Measurements from ENCODE around the gene UBASH3A.
"Not testable (repeated sequence)": the region's sequence is repeated elsewhere in the genome, so short reads cannot be mapped to it uniquely, and the experiment has no call there.

Gene UBASH3A

DNA sequence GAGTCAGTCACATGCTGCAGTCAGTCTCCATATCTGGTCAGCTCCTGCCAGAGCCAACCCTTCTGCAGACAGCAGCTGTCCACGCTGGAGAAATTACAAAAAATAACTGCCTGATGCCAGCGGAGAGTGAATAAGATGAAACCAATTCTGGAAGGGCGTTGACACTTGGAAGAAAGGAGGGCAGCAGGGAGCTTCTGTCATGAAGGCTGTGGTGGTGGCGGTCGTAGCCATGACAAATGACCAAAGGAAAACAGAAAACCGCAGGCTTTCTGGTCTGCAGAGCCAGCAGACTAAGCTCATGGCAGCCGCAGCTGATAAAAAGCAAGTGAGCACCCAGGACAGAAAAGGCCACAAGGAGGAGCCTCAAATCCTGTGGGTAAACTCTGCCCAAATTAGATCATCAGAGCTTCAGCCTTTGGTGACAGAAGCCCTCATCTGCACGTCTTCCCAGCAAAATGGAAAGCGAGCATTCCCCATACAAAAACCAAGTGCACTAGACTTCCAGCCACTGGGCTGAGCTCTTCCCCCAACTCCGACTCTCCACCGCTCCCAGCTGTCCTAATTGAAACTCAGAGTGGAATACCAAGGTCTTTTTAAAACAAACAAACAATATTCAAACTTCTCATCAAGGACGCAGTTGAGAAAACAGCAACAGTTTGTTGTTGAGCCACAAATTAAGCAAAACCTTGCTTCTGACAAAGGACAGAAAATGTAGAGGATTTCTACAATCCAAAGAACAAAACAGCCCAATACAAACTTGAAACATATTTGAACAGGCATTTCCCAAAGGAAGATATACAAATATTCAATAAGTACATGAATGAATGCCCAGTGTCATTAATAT lies 63.7 kb downstream of the UBASH3A start:
- no peak for DNase-seq (ENCODE audit: low read depth in 2 of 2)

DNA sequence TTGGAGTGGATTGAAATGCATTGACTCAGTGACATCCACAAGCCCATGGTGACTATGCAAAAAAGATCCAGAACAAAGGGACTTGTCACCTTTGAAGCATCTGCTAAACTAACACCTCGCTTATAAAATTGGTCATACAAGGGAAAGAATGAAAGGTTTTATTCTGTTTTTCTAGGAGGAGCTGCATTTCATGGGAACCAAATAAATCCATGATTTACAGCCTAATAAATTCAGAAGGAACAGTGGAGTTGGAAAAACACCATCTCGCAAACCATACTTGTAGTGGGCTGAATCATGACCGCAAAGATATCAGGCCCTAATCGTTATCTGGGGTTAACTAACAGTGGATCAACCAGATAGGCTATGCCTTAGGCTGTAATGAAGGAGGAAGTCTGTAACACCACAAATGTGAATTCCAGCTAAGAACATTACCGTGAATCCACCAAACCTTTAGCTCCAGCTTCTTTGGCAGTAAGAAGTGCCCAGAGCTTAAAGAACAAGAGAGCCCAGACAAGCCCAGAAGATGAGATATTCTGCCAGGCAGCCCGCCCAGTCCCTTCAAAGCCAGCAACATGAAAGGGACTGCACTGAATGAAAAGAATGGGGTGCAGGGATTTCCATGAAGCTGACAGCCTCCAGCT lies 64.9 kb downstream of the UBASH3A start:
- no peak for DNase-seq (ENCODE audit: low read depth in 2 of 2)

- no peak for DNase-seq (ENCODE audit: low read depth in 2 of 2)
These were observed 65.6 kb downstream of the UBASH3A start for GRCh38 chr21:42469272-42469671.

- DNase-seq (ENCODE audit: low read depth in 2 of 2) = not testable (repeated sequence)
These were observed 66.0 kb downstream of the UBASH3A start for GRCh38 chr21:42469726-42470125.

- no peak for DNase-seq (ENCODE audit: low read depth in 2 of 2)
These were observed 67.5 kb downstream of the UBASH3A start for GRCh38 chr21:42471206-42471605.

DNA sequence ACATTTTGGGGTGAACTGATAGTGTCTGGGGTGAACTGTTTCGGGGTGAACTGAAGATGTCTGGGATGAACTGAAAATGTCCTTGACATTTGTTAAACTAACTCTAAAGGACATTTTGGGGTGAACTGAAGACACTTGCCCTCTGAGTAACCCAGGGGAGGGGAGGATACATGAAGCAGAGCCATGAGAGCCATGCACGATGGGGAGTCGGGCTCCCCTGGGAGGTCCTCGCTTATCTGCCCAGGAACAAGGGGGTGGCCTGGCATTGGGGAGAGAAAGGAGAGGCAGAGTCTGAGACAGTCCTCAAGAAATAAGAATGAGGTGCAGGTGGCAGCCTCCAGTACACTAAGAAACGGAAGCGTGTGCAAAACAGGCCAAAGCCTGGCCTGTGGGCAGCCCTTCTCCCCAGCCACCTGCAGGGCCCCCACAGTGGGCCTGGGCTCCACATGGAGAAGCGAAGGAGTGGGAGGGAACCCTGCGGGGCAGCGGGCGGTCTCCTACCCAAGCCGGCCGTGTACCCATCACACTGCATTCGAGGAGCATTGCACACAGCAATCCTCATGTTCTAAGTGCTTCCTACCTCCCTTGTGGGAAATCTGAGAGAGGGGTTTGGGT lies 68.1 kb downstream of the UBASH3A start:
- DNase-seq (ENCODE audit: low read depth in 2 of 2) = no peak

GRCh38 chr21:42472521-42472920 lies 68.8 kb downstream of the UBASH3A start:
- DNase-seq (ENCODE audit: low read depth in 2 of 2) = no peak

- no peak for DNase-seq (ENCODE audit: low read depth in 2 of 2)
These were observed 69.9 kb downstream of the UBASH3A start for GRCh38 chr21:42473498-42474042.

GRCh38 chr21:42474043-42474831 lies 70.5 kb downstream of the UBASH3A start:
- DNase-seq (ENCODE audit: low read depth in 2 of 2) = no peak

GRCh38 chr21:42475036-42475435 lies 71.3 kb downstream of the UBASH3A start:
- no peak for DNase-seq (ENCODE audit: low read depth in 2 of 2)

DNA sequence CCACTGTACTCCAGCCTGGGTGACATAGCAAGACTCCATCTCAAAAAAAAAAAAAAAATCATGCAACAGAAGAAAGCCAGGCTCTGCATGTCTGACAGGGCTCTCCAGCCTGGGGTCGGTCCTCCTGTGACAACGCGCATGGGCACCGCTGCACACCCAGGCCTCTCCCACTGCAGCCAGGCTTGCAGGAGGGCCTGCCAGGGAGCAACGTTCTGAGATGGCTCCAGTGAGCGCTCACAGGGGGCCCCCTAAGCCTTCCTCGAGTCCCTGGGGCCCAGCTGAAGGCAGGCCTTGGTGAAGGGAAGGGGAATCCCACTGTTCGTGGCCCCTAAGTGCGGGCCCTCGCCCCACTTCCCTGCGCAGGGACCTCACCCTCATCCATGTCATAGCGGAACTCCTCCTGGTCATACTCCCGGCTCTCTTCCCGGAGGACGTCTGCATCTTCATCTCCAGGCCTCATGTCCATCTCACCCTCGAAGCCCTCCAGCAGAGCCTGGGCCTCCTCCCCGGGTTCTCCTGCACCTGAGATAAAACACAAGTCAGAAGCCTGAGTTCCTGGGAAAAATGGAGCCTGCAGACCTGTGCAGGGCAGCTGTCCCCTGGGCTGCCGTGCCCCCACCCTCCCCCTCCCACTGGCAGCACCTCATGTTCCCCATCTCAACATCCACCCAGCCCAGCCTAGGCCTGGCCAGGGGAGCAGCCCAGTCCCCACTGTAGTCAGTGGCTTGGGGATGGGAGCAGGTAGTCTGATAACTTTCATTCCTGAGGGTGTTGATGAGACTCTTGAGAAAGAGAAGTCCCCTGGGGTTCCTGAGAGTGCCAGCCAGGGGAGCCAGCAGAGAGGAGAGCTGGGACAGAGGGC lies 72.1 kb downstream of the UBASH3A start:
- no peak for DNase-seq (ENCODE audit: low read depth in 2 of 2)

DNA sequence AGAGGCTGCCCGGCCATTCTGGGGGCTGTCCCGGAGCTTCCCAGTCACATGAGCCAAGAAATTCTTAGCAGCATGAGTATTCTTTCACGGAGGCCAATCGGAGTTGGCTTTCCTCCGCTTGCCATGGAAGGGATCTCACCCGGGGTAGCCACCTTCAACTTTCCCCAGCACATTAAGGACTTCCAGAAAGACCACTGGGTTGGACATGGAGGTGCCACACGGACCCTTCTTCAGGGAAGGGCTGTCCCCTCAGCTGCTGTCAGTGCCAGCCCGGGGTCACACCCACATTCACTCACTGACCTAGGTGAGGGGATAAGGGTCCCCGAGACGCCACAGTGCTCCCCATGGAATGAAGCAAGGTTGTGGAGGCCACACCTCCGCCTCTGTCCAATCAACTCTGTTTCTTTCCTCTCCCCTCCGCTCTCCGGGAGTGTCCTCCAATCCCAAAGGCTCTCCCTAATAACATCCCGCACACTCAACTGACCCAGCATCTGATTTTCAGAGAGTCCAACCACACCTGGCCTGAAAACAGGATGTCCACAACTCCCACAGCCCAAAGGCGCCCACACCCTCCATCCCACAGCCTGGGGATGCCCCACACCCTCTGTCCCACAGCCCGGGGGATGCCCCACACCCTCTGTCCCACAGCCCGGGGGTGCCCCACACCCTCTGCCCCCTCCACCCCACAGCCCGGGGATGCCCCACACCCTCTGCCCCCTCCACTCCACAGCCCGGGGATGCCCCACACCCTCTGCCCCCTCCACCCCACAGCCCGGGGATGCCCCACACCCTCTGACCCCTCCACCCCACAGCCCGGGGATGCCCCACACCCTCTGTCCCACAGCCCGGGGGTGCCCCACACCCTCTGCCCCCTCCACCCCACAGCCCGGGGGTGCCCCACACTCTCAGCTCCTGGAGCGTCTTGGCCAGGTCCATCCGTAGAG lies 73.0 kb downstream of the UBASH3A start:
- DNase-seq (ENCODE audit: low read depth in 2 of 2) = no peak

GRCh38 chr21:42478504-42478903 lies 74.8 kb downstream of the UBASH3A start:
- no peak for DNase-seq (ENCODE audit: low read depth in 2 of 2)

GRCh38 chr21:42479582-42479981 lies 75.9 kb downstream of the UBASH3A start:
- no peak for DNase-seq (ENCODE audit: low read depth in 2 of 2)

- DNase-seq (ENCODE audit: low read depth in 2 of 2) = no peak
These were observed 77.0 kb downstream of the UBASH3A start for GRCh38 chr21:42480736-42481135.

DNA sequence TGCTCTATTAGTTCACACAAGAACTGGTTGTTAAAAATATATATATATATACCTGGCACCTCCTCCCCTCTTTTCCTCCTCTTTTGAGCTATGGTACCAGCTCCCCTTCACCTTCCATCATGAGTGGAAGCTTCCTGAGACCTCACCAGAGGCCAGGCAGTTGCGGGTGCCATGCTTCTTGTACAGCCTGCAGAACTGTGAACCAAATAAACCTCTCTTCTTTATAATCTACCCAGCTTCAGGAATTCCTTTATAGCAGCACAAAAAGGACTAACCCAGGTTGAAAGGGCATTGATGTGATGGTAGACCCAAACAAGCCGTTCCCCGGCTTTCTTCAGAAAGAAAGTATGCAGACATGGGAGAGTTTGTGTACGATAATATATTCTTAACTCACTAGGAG lies 77.5 kb downstream of the UBASH3A start:
- DNase-seq (ENCODE audit: low read depth in 2 of 2) = no peak

DNA sequence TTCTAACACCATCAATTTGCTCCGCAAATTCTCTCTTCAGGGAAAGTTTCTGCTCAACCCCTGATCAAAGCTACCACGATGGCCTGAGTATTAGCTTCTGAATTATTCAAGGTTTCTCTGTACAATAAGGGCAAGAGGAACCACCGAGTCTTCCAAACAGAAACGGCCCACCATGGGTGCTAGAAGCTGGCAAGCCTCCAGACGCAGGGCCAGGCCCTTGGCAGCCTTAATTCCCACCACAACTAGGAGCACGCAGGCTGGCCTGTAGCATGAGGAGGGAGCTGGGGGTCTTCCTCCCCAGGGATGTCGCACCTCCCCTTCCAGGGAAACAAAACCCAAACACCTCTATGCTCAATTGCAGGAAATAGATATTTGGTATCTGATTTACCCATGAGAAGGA lies 81.3 kb downstream of the UBASH3A start:
- no peak for DNase-seq (ENCODE audit: low read depth in 2 of 2)

DNA sequence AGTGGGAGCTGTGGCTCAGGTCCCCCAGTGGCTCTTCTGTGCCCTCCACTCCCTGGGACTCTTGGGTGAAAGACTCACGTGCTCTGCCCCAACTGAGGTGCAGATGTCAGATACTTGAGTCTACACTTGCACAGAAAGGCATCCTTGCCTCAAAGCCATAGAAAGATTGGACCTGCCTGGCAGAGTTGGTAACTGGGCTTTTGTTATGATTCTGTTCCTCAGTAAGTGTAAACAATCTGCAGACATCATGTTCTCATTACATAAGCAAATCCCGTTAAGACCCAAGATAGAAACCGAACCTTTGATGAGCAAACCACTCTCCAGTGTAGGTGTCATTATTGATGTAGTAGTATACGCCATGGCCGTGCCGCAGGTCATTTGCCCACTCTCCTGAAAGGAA lies 82.4 kb downstream of the UBASH3A start:
- no peak for DNase-seq (ENCODE audit: low read depth in 2 of 2)

- no peak for DNase-seq (ENCODE audit: low read depth in 2 of 2)
These were observed 82.8 kb downstream of the UBASH3A start for GRCh38 chr21:42486531-42486930.

Measured in stimulated activated CD8-positive, alpha-beta memory T cell treated with anti-CD3 and anti-CD28 coated beads, Interleukin-2, amount 100 ng/mL, for 1 hour (primary cell).